Retinal pigment epithelial cell (primary cell): ENCODE results near the gene THEM5.

Experiments
- DNase-seq: peaks from one replicate; pipeline ENCODE4 v3.0.0-alpha.2; 2010; ENCODE audit warnings: low read depth
- H3K4me3 ChIP-seq: 2 replicates; pipeline ENCODE4 v1.5.1; 2011; ENCODE audit warnings: mild to moderate bottlenecking, low read length, control low read depth, moderate library complexity
- TF ChIP-seq, protein P1 (sequence below): conservative IDR thresholded peaks from 2 replicates; pipeline ENCODE4 v1.5.1; 2011; ENCODE audit warnings: low read depth, low read length, control low read depth, inconsistent platforms

THEM5 gene

DNA sequence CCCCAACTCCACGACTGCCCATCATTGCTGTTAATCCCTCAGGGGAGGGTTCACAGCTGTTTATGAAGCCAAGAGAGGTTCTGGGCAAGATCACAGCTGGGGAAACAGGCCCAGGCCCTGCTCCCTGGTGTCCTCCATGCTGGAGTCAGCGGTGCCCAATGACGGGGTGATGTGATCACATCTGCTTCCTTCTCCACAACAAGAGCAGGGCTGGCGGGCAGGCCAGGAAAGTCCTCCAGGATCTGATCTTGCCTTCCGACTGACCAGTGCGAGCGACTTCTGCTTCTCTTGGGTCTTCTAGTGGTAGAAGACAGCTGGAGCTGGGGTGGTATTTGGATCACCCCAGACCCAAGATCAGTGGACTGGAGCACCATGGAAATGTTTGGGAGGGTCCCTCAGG is 47.3 kb downstream of the THEM5 start:
- TF ChIP-seq, protein P1, sequence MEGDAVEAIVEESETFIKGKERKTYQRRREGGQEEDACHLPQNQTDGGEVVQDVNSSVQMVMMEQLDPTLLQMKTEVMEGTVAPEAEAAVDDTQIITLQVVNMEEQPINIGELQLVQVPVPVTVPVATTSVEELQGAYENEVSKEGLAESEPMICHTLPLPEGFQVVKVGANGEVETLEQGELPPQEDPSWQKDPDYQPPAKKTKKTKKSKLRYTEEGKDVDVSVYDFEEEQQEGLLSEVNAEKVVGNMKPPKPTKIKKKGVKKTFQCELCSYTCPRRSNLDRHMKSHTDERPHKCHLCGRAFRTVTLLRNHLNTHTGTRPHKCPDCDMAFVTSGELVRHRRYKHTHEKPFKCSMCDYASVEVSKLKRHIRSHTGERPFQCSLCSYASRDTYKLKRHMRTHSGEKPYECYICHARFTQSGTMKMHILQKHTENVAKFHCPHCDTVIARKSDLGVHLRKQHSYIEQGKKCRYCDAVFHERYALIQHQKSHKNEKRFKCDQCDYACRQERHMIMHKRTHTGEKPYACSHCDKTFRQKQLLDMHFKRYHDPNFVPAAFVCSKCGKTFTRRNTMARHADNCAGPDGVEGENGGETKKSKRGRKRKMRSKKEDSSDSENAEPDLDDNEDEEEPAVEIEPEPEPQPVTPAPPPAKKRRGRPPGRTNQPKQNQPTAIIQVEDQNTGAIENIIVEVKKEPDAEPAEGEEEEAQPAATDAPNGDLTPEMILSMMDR, result no peak
- no peak for DNase-seq
- no peak overlapping the region for H3K4me3 ChIP-seq

DNA sequence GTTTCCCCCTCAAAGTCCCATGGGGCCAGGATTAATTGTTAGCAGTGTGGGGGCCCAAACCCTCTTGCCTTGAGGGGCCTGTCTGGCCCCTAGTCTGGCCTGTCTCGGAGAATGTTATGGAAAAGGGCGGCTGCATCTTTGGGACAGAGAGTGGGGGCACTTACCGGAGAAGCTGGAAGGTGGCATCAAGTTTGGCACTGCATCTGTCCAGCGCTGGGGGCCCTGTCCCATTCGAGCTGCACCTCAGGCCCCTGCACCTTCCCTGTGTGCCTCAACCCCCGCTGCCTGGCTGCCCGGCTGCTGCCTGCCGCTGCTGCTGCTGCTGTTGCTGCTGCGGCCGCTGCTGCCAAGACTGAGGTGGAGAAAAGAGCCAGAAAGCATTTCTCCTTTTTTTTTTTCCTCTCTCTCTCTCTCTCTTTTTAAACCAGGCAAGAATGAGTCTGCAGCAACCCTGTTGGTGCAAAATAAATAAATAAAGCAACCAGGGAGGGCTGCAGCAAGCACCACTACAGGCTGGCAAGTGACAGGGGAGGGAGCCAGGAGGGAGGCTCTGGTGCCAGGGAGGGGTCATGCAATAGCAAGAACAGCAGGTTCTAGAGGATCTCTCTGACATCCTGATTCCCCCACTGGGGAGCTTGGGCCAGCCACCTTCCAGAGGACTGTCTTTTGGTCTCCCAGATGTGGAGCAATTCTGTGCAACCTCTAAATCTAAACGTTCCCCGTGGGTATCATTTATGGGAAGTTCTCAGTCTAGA is 48.3 kb downstream of the THEM5 start, which contains the start of gene LINGO4:
Gene LINGO4 (minus strand): TSS at position 354 of the 755 bp plus-strand sequence. CDS start 2,715 bp downstream, outside the sequence.
- TF ChIP-seq, protein P1, result no peak
- DNase-seq, result no peak
- no peak within 1 kb of the TSS for H3K4me3 ChIP-seq

DNA sequence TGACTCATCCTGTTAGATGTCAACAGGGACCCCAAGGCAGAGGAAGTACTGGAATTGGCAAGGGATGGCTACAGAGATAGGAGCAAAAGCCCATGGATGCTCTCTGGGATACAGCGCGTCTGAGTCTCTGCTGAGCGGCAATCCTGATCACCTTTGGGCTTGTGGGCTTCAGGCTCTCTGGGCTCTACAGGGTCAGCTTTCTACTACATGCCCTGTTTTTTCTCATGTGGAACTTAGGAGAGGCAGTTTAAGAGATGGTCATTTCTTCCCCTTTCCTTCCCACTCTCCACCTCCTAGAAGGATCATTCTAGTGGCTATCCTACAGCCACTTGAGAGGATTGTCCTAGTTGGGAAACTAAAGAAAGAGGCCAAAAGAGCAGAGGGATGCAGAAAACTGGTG is 49.6 kb downstream of the THEM5 start:
- DNase-seq, result no peak
- no peak overlapping the region for H3K4me3 ChIP-seq
- TF ChIP-seq, protein P1, result no peak

DNA sequence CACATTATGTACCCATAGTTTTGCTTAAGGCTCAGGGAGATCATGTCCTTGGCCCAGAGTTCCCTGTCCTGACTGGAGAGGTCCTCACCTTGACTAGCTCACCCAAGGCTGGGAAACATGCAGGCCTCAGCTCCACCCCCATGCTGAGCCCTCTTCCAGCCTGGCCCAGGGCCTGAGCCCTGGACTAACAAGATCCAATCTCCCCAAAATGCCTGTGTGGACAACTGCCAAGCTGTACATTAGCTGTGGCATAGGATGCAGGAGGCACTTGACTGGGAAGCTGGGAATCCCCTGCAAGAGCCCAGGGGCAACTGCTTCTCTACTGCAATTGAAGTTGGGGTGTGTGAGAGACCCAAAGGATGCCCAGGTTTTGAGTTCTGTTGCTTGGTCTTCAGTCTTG is 50.3 kb downstream of the THEM5 start:
- no peak for DNase-seq
- no peak overlapping the region for H3K4me3 ChIP-seq
- TF ChIP-seq, protein P1, result no peak

DNA sequence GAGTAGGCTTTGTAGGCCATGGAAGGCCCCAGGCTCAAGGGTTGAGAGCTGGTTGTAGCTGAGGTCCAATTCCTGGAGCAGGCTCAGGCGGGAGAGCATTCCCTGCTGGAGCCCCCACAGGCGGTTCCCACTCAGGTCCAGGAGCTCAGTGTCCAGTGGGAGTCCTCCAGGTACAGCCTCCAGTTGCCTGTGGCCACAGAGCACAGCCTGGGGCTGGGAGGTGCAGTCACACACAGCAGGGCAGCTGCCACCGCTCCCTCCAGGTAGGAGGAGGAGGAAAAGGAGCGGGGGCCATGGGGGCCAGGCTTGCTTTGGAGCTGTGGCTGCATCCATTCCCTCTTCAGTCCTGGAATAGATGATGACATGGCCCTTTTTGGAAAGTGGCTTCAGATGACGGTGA is 51.1 kb downstream of the THEM5 start:
- TF ChIP-seq, protein P1, result no peak
- H3K4me3 ChIP-seq, result no peak overlapping the region
- no peak for DNase-seq

DNA sequence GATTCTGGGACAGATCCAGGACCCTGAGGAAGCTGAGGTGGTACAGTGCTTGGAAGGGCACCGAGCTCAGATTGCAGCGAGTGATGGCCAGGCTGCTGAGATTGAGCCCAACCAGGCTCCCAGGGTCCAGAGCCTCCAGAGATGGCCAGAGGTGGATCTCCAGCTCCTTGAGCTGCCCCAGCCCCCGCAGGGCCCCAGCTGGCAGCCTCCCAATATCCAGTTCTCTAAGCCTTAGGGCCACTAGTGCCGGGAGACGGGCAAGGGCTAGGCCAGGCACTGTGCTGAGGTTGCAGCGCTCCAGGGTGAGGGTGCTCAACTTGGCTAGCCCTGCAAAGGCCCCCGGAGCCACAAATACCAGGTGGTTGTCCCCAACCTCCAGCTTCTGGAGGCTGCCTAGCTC is 51.7 kb downstream of the THEM5 start:
- DNase-seq, result no peak
- TF ChIP-seq, protein P1, result no peak
- no peak overlapping the region for H3K4me3 ChIP-seq

DNA sequence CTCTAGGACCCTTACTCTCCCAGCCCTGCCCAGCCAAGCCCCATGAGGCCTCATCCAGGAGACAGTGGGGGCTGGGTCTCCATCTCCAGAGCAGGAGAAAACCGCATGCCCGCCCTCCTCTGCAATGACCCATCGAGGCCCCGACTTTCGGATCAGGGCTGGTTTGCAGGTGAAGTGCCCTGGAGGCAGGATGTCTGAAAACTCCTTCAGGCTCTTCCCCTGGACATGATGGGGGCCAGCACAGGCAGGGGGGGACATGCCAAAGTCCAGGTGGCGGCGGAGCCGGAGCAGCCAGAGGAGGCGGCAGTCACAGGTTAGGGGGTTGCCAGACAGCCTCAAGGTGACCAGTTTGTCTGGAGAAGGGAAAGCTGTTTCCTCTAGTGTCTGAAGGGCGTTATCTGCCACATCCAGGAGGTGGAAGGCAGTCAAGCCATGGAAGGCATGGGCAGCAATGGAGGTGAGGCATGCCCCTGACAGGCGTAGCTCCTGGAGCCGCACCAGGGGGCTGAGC is 52.1 kb downstream of the THEM5 start:
- TF ChIP-seq, protein P1, result no peak
- H3K4me3 ChIP-seq, result no peak overlapping the region
- no peak for DNase-seq
